Lung (tissue), 12 donors: ENCODE results near the gene CCND3. TPM values are rescaled to one million over a fixed set of nuclear protein-coding genes. Genes with fewer than 3 reads are reported as not detected.
A peak's percentile ranks its signal among the peaks of the same experiment; 100 is the strongest.

ENCODE experiments used
- ATAC-seq: fragments of 200-7000 bp; cut with Tn5 transposase; one replicate; pipeline ENCODE4 v1.9.1; 2020; ENCODE audit warnings: moderate number of reproducible peaks; ENCODE audit not compliant: insufficient read depth, low FRiP score
- DNase-seq, 3 donors: peaks; one replicate each; pipeline ENCODE4 v3.0.0-alpha.2; 2013 to 2017
- H3K27ac ChIP-seq, 2 donors: one replicate each; pipeline ENCODE4 v1.5.1; 2013; ENCODE audit warnings: mild to moderate bottlenecking in 2 of 2, moderate library complexity in 2 of 2, control low read depth in 1 of 2, inconsistent platforms in 1 of 2, low read depth in 1 of 2, low read length in 1 of 2
- H3K27me3 ChIP-seq, 3 donors: one replicate each; pipeline ENCODE4 v1.5.1; 2013; ENCODE audit warnings: low read length in 2 of 3; ENCODE audit not compliant: control insufficient read depth in 3 of 3, insufficient read depth in 3 of 3
- H3K36me3 ChIP-seq, 4 donors: one replicate each; pipeline ENCODE4 v1.5.1; 2013; ENCODE audit warnings: low read length in 4 of 4, mild to moderate bottlenecking in 1 of 4, moderate library complexity in 1 of 4; ENCODE audit not compliant: control insufficient read depth in 4 of 4, insufficient read depth in 4 of 4
- H3K4me1 ChIP-seq, 5 donors: one replicate each; pipeline ENCODE4 v1.5.1; 2013; ENCODE audit warnings: low read length in 5 of 5, mild to moderate bottlenecking in 2 of 5, moderate library complexity in 1 of 5; ENCODE audit not compliant: control insufficient read depth in 5 of 5, insufficient read depth in 5 of 5
- H3K4me3 ChIP-seq: one replicate; pipeline ENCODE4 v1.5.1; 2013; ENCODE audit warnings: mild to moderate bottlenecking, control low read depth, moderate library complexity
- H3K9ac ChIP-seq, 2 donors: one replicate each; pipeline ENCODE4 v1.5.1; 2013; ENCODE audit warnings: low read length in 2 of 2, control low read depth in 1 of 2; ENCODE audit not compliant: insufficient read depth in 1 of 2
- H3K9me3 ChIP-seq, 4 donors: one replicate each; pipeline ENCODE4 v1.5.1; 2013; ENCODE audit warnings: low read length in 3 of 4, mild to moderate bottlenecking in 1 of 4, moderate library complexity in 1 of 4; ENCODE audit not compliant: control insufficient read depth in 4 of 4, insufficient read depth in 3 of 4
- WGBS, 2 donors: extraction: QIAGEN DNeasy Blood & Tissue Kit; methylation state at CpG; one replicate each; pipeline ENCODE4 v1.1.7; 2013; 5-methylcytosine and 5-hydroxymethylcytosine counted together
- polyA plus RNA-seq, 2 donors: library from polyadenylated mRNA; stranded (reverse); fragments of 200-250 nt; gene quantifications; one replicate each; pipeline ENCODE4 v1.2.1, GENCODE V29; 2013
- total RNA-seq, 2 donors: library from RNA; depleted of rRNA in 1 of 2; stranded (reverse); fragments of >200 nt in 1 of 2; gene quantifications; one replicate each; pipeline ENCODE4 v1.2.1, GENCODE V29; 2014 to 2021
- TF ChIP-seq, protein P1 (sequence below): IDR thresholded peaks from 2 replicates; pipeline ENCODE4 v1.5.1; 2012; ENCODE audit warnings: mild to moderate bottlenecking; ENCODE audit errors: control extremely low read depth, extremely low read depth
- donor health status: control.
- donor health status: control.
- donor health status: Bipolar disorder and iron deficiency.
- donor health status: healthy.
- donor health status: DM: yes; HTN: yes; CAD: no.

Gene CCND3
- total and polyA plus RNA-seq, 4 donors = 120 to 221 (median 158) TPM

DNA sequence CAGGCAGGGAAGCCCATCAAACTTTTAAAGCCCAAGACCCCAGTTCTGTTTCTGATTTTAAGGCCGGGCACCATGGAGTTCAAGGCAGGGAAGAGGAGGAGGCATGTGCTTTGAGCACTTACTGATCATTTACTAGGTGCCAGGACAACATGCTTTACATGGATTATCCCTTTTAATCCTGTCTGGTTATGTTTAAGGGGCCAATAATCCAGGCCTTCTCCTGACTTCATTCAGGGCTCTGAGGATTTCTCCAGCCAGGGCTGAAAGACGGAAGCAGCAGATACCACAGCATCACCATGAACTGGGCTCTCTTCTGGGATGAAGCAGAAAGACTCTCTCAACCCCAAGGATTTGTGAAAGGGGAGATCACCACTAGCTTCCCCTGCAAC lies 4.1 kb downstream of the CCND3 start:
- Histone ChIP-seq H3K36me3 (peaks cover 9 to 34% (median 16%) of the 10 kb centered on the region in 4 donors), H3K27me3 (no peaks in the 10 kb centered on the region), H3K27ac (peak overlapping the region in 1 of 2 donors; percentile 81), H3K4me1 (peaks cover 17 to 36% (median 27%) of the 10 kb centered on the region in 5 donors), H3K4me3 (no peak overlapping the region), H3K9ac (no peak overlapping the region), H3K9me3 (no peaks in the 10 kb centered on the region)
- DNase-seq (no peak), ATAC-seq (no peak)
- 44 to 77% methylated on average over 2 of the region's 2 CpGs for WGBS, 2 donors
- TF ChIP-seq, protein P1, sequence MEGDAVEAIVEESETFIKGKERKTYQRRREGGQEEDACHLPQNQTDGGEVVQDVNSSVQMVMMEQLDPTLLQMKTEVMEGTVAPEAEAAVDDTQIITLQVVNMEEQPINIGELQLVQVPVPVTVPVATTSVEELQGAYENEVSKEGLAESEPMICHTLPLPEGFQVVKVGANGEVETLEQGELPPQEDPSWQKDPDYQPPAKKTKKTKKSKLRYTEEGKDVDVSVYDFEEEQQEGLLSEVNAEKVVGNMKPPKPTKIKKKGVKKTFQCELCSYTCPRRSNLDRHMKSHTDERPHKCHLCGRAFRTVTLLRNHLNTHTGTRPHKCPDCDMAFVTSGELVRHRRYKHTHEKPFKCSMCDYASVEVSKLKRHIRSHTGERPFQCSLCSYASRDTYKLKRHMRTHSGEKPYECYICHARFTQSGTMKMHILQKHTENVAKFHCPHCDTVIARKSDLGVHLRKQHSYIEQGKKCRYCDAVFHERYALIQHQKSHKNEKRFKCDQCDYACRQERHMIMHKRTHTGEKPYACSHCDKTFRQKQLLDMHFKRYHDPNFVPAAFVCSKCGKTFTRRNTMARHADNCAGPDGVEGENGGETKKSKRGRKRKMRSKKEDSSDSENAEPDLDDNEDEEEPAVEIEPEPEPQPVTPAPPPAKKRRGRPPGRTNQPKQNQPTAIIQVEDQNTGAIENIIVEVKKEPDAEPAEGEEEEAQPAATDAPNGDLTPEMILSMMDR = no peak

DNA sequence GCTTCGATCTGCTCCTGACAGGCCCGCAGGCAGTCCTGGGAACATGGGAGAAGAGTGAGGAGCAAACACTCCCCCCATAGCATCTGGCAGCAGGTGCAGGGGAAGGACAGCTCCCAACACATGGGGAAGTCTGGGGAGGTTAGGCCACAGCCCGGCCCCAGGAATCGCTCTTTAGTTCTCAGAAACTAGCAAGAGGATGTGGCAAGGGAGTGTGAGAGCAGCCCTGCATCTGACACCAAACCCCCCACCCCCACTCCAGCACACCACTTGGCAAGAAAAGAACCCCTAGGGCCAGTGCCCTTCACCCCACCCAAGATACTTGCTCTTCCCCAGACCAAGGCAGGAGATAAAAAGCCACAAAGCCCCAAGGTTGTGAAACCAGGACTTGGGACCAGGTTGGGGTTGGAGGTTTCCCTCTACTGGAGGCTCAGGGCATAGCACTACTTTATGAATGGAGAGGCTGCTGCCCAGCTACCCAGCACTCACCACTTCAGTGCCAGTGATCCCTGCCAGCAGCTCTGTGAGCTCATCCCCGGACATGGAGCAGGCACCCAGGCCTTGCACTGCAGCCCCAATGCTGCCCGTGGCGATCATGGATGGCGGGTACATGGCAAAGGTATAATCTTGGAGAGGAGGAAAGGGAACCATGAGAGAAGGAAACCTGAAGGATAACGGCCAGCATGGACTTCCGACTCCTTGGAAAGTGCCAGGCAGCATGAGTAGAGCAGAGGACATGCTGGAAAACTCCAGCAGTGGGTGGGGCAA lies 5.4 kb downstream of the CCND3 start:
- peak overlapping the region in 1 of 2 donors; percentile 64 for H3K27ac ChIP-seq

DNA sequence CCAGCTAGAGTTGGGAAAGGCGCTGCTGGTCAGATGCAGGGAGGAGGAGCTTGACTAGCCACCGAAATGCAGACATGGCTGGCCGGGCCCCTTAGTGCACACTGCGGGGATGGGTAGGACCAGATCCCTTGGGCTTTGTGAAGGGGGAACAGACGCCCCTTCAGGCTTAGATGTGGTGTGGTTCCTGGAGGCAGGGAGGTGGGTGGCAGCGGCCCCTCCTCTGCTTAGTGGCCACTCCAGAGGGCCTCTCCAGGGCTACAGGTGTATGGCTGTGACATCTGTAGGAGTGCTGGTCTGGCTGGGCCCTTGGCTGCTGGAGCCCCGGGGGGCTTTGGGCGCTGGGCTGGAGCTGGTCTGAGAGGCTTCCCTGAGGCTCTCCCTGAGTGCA lies 5.9 kb downstream of the CCND3 start:
- no peaks in the 10 kb centered on the region for H3K27me3 ChIP-seq
- ATAC-seq (no peak), DNase-seq (no peak)
- H3K4me1 ChIP-seq = peaks cover 14 to 29% (median 23%) of the 10 kb centered on the region in 5 donors
- H3K4me3 ChIP-seq = no peak overlapping the region
- no peaks in the 10 kb centered on the region for H3K9me3 ChIP-seq
- H3K9ac ChIP-seq = no peak overlapping the region
- 62 to 70% methylated on average over 8 of the region's 8 CpGs for WGBS, 2 donors
- peaks cover 21 to 51% (median 28%) of the 10 kb centered on the region in 4 donors for H3K36me3 ChIP-seq
- TF ChIP-seq, protein P1 = no peak
- peak overlapping the region in 1 of 2 donors; percentile 64 for H3K27ac ChIP-seq

More for the DNA sequence above, 5.4 kb downstream of the CCND3 start:
- 39 to 41% methylated on average over 10 of the region's 10 CpGs for WGBS, 2 donors
- peaks cover 16 to 45% (median 26%) of the 10 kb centered on the region in 4 donors for H3K36me3 ChIP-seq
- TF ChIP-seq, protein P1 = peak; percentile 56
- H3K4me1 ChIP-seq = peaks cover 14 to 29% (median 23%) of the 10 kb centered on the region in 5 donors
- H3K9me3 ChIP-seq = no peaks in the 10 kb centered on the region
- no peaks in the 10 kb centered on the region for H3K27me3 ChIP-seq
- H3K4me3 ChIP-seq = no peak overlapping the region
- DNase-seq (peak; percentile 46 to 70 (median 59)), ATAC-seq (peak; percentile 39)
- H3K9ac ChIP-seq = no peak overlapping the region
